CD14-positive monocyte (primary cell): ENCODE measurements around the gene EXOC3L1. TPM values are rescaled to one million over a fixed set of nuclear protein-coding genes. Genes with fewer than 3 reads are reported as not detected.

ENCODE experiments used
- DNase-seq, 3 donors: peaks; one replicate each; pipeline ENCODE4 v3.0.0-alpha.2; 2011 to 2022
- H2AFZ ChIP-seq: 2 replicates; pipeline ENCODE4 v1.6.0; 2012; ENCODE audit warnings: mild to moderate bottlenecking, low read depth, low read length, inconsistent platforms; ENCODE audit not compliant: insufficient read depth, poor library complexity, severe bottlenecking
- H3K27ac ChIP-seq, 2 donors: 1 replicate in 1 of 2; 2 replicates in 1 of 2; pipeline ENCODE4 v1.5.1; 2012 to 2013; ENCODE audit warnings: low read length in 2 of 2, control low read depth in 1 of 2, inconsistent platforms in 1 of 2, low read depth in 1 of 2, mild to moderate bottlenecking in 1 of 2
- H3K27me3 ChIP-seq, 2 donors: one replicate each; pipeline versions ENCODE4 v1.6.0 to v1.6.1; 2011 to 2013; ENCODE audit warnings: low read length in 2 of 2; ENCODE audit not compliant: control insufficient read depth in 2 of 2, insufficient read depth in 2 of 2
- H3K36me3 ChIP-seq, 2 donors: replicated peaks in 1 of 2; 1 replicate in 1 of 2; 2 replicates in 1 of 2; pipeline versions ENCODE4 v1.5.1 to v1.6.1; 2012 to 2013; ENCODE audit warnings: low read length in 2 of 2, control low read depth in 1 of 2, inconsistent platforms in 1 of 2, mild to moderate bottlenecking in 1 of 2; ENCODE audit not compliant: insufficient read depth in 2 of 2, control insufficient read depth in 1 of 2
- H3K4me1 ChIP-seq, 2 donors: 1 replicate in 1 of 2; 2 replicates in 1 of 2; pipeline versions ENCODE4 v1.5.1 to v1.6.1; 2012 to 2013; ENCODE audit warnings: low read length in 2 of 2, control low read depth in 1 of 2, inconsistent platforms in 1 of 2, mild to moderate bottlenecking in 1 of 2, moderate library complexity in 1 of 2; ENCODE audit not compliant: insufficient read depth in 2 of 2, control insufficient read depth in 1 of 2
- H3K4me2 ChIP-seq: replicated peaks from 2 replicates; pipeline ENCODE3; 2012; ENCODE audit warnings: low read length, moderate library complexity, mild to moderate bottlenecking; ENCODE audit not compliant: poor library complexity, severe bottlenecking; ENCODE audit errors: extremely low read depth
- H3K4me3 ChIP-seq, 3 experiments: fragments of 200-600 bp in 1 of 3; sonication (generic) in 1 of 3; replicated peaks in 1 of 3; 1 replicate in 2 of 3; 2 replicates in 1 of 3; pipeline ENCODE4 v1.5.1; 2011 to 2013; ENCODE audit warnings: low read length in 3 of 3, mild to moderate bottlenecking in 3 of 3, control low read depth in 2 of 3, low read depth in 2 of 3, inconsistent platforms in 1 of 3, moderate library complexity in 1 of 3
- H3K79me2 ChIP-seq: 2 replicates; pipeline ENCODE4 v1.6.0; 2012; ENCODE audit warnings: mild to moderate bottlenecking, control low read depth, inconsistent platforms, low read length, moderate library complexity; ENCODE audit not compliant: insufficient read depth
- H3K9ac ChIP-seq: 2 replicates; pipeline ENCODE4 v1.6.0; 2017; ENCODE audit warnings: low read length, mild to moderate bottlenecking; ENCODE audit not compliant: insufficient read depth, poor library complexity, severe bottlenecking
- H3K9me3 ChIP-seq, 2 donors: replicated peaks in 1 of 2; 1 replicate in 1 of 2; 2 replicates in 1 of 2; pipeline versions ENCODE4 v1.5.1 to v1.6.1; 2012 to 2013; ENCODE audit warnings: low read length in 2 of 2, control low read depth in 1 of 2; ENCODE audit not compliant: control insufficient read depth in 1 of 2, insufficient read depth in 1 of 2
- H4K20me1 ChIP-seq: 2 replicates; pipeline ENCODE4 v1.6.0; 2012; ENCODE audit warnings: mild to moderate bottlenecking, low read length, control low read depth, moderate library complexity; ENCODE audit not compliant: insufficient read depth
- H3K27ac Mint-ChIP-seq, 7 donors: one replicate each; pipeline ENCODE4 v1.8.0; 2020; ENCODE audit warnings: mild to moderate bottlenecking in 7 of 7, mixed read lengths in 7 of 7, moderate library complexity in 6 of 7, inconsistent platforms in 2 of 7
- H3K27me3 Mint-ChIP-seq, 3 donors: one replicate each; pipeline ENCODE4 v1.8.0; 2021 to 2022; ENCODE audit warnings: low read depth in 3 of 3, mild to moderate bottlenecking in 3 of 3, mixed read lengths in 3 of 3, moderate library complexity in 3 of 3, inconsistent platforms in 1 of 3
- H3K36me3 Mint-ChIP-seq, 2 donors: one replicate each; pipeline ENCODE4 v1.8.0; 2020; ENCODE audit warnings: mixed read lengths in 2 of 2, inconsistent platforms in 1 of 2, mild to moderate bottlenecking in 1 of 2
- H3K4me1 Mint-ChIP-seq: one replicate; pipeline ENCODE4 v1.8.0; 2020; ENCODE audit warnings: mild to moderate bottlenecking, mixed read lengths
- H3K4me3 Mint-ChIP-seq, 2 donors: one replicate each; pipeline ENCODE4 v1.8.0; 2020; ENCODE audit warnings: mild to moderate bottlenecking in 2 of 2, mixed read lengths in 2 of 2, moderate library complexity in 1 of 2
- H3K9me3 Mint-ChIP-seq, 7 donors: one replicate each; pipeline ENCODE4 v1.8.0; 2020 to 2022; ENCODE audit warnings: mixed read lengths in 7 of 7, mild to moderate bottlenecking in 6 of 7, moderate library complexity in 6 of 7, inconsistent platforms in 2 of 7
- WGBS: methylation state at CpG from one replicate; pipeline ENCODE4 v1.1.5; 2013; ENCODE audit warnings: missing lambda C conversion rate; ENCODE audit not compliant: insufficient coverage; 5-methylcytosine and 5-hydroxymethylcytosine counted together
- intact Hi-C, 2 donors: fragments of 100-400 bp; cut with micrococcal nuclease; formaldehyde crosslinking; loops; one replicate each; pipeline versions ENCODE4 v1.15.0 to v1.15.1; 2023
- polyA plus RNA-seq, 3 donors: library from polyadenylated mRNA; depleted of rRNA in 1 of 3; unstranded in 2 of 3; stranded (reverse) in 1 of 3; fragments of 300-500 nt in 2 of 3; fragments of >200 nt in 1 of 3; fragmentation: Illumina TruSeq in 2 of 3; gene quantifications; 1 replicate in 2 of 3; 2 replicates in 1 of 3; pipeline ENCODE4 v1.2.3, GENCODE V29; 2012 to 2021
- TF ChIP-seq, protein P1 (sequence below): fragments of 200-600 bp; IDR thresholded peaks from one replicate; pipeline ENCODE4 v1.8.0; 2022; ENCODE audit warnings: antibody characterized with exemption, mild to moderate bottlenecking

Gene EXOC3L1
- polyA plus RNA-seq, 3 donors: 2.8 to 3.7 (median 3.0) TPM

DNA sequence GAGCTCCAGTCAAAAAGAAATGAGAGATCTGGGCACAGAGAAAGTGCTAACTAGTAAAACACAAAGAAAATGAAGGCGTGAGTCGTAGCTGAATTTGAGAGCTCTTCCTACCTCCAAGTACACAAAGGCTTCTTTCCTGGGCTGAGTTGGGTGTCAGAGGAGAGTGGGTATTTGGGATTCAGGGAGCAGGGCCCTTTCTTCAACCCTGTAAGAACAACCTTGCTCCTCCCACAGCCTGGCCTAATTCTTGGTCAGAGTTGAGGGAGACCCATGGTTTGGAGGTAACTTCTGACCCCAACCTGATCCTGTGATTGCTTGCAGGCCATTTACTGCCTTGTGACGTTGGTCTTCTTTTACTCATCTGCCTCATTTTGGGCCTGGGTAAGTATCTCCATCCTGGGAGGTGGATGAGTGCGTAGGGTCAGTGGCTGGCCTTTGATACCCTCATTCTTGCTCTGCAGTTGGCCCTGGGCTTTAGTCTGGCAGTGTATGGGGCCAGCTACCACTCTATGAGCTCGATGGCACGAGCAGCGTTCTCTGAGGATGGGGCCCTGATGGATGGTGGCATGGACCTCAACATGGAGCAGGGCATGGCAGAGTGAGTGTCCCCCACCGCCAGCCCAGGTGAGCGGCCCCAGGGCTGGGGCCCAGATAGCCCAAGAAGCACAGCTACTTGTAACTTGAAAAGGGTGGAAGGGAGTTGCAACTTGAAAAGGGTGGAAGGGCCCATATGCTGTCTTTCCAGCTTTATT lies 38.3 kb upstream of the EXOC3L1 start:
- H3K36me3 ChIP-seq: peaks cover 44 to 48% of the 10 kb centered on the region in 2 donors
- peaks cover 17 to 23% of the 10 kb centered on the region in 2 donors for H3K4me1 ChIP-seq
- intact Hi-C loops: loop anchor here (5.0 kb wide), 1 partner anchor 36 kb away; the partner anchor contains the start of genes E2F4 (in 2 of the 2) and EXOC3L1 (in 2 of the 2)
- peaks cover 41% of the 10 kb centered on the region for H4K20me1 ChIP-seq
- H3K9me3 ChIP-seq: no peaks in the 10 kb centered on the region
- H3K9ac ChIP-seq: no peak overlapping the region
- TF ChIP-seq, protein P1, sequence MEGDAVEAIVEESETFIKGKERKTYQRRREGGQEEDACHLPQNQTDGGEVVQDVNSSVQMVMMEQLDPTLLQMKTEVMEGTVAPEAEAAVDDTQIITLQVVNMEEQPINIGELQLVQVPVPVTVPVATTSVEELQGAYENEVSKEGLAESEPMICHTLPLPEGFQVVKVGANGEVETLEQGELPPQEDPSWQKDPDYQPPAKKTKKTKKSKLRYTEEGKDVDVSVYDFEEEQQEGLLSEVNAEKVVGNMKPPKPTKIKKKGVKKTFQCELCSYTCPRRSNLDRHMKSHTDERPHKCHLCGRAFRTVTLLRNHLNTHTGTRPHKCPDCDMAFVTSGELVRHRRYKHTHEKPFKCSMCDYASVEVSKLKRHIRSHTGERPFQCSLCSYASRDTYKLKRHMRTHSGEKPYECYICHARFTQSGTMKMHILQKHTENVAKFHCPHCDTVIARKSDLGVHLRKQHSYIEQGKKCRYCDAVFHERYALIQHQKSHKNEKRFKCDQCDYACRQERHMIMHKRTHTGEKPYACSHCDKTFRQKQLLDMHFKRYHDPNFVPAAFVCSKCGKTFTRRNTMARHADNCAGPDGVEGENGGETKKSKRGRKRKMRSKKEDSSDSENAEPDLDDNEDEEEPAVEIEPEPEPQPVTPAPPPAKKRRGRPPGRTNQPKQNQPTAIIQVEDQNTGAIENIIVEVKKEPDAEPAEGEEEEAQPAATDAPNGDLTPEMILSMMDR: no peak
- no peak for DNase-seq
- peaks cover 28% of the 10 kb centered on the region for H3K79me2 ChIP-seq
- peaks cover 0 to 3% (median 0%) of the 10 kb centered on the region in 7 donors for H3K9me3 Mint-ChIP-seq
- H3K27ac Mint-ChIP-seq: peak overlapping the region in 6 of 7 donors; percentile 90 to 99 (median 96)
- H3K36me3 Mint-ChIP-seq: peaks cover 39 to 48% of the 10 kb centered on the region in 2 donors
- peak overlapping the region in 1 of 3 experiments; percentile 99 for H3K4me3 ChIP-seq
- no peak overlapping the region for H2AFZ ChIP-seq
- WGBS: 90% methylated on average over 4 of the region's 9 CpGs
- H3K4me3 Mint-ChIP-seq: peak overlapping the region in 1 of 2 donors; percentile 96
- H3K4me1 Mint-ChIP-seq: peaks cover 26% of the 10 kb centered on the region
- peaks cover 0 to 1% (median 0%) of the 10 kb centered on the region in 3 donors for H3K27me3 Mint-ChIP-seq
- no peaks in the 10 kb centered on the region for H3K27me3 ChIP-seq
- H3K4me2 ChIP-seq: peak overlapping the region; percentile 97
- peak overlapping the region in 1 of 2 donors; percentile 92 for H3K27ac ChIP-seq

DNA sequence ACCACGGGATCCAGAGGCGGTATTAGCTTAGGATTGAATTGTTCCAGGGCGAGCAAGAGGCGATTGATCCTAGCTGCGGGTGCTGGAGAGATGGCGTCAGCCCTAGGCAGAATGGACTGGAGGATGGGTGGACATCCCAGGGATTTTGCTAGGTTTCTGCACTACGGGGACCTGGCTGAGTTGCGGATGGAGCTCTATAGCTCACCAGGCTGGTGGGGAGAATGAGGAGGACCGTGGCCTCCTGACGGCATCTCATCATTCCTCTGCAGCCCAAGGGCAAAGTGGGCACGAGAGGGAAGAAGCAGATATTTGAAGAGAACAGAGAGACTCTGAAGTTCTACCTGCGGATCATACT lies 37.6 kb upstream of the EXOC3L1 start:
- TF ChIP-seq, protein P1: no peak
- 8% methylated on average over 9 of the region's 12 CpGs for WGBS
- H3K4me3 ChIP-seq: peak overlapping the region; percentile 74 to 99 (median 92)
- peaks cover 0 to 3% (median 1%) of the 10 kb centered on the region in 7 donors for H3K9me3 Mint-ChIP-seq
- peaks cover 0 to 1% (median 0%) of the 10 kb centered on the region in 3 donors for H3K27me3 Mint-ChIP-seq
- H3K27ac Mint-ChIP-seq: peak overlapping the region; percentile 90 to 99 (median 96)
- peak overlapping the region; percentile 84 for H2AFZ ChIP-seq
- no peak for DNase-seq
- H3K4me1 Mint-ChIP-seq: peaks cover 26% of the 10 kb centered on the region
- peaks cover 43 to 44% of the 10 kb centered on the region in 2 donors for H3K36me3 ChIP-seq
- peaks cover 41% of the 10 kb centered on the region for H4K20me1 ChIP-seq
- H3K36me3 Mint-ChIP-seq: peaks cover 36 to 43% of the 10 kb centered on the region in 2 donors
- peak overlapping the region; percentile 87 for H3K9ac ChIP-seq
- no peaks in the 10 kb centered on the region for H3K9me3 ChIP-seq
- no peaks in the 10 kb centered on the region for H3K27me3 ChIP-seq
- intact Hi-C loops: loop anchor here (1.0 to 5.0 kb wide), 3 partner anchors 16 to 35 kb away; partner anchors contain the start of genes E2F4 (in 2 of the 2), EXOC3L1 (in 2 of the 2) and FHOD1 (in 1 of the 2)
- H3K4me2 ChIP-seq: peak overlapping the region; percentile 97
- H3K4me1 ChIP-seq: peaks cover 17 to 23% of the 10 kb centered on the region in 2 donors
- peaks cover 28% of the 10 kb centered on the region for H3K79me2 ChIP-seq
- peak overlapping the region; percentile 95 to 96 for H3K4me3 Mint-ChIP-seq
- H3K27ac ChIP-seq: peak overlapping the region; percentile 58 to 92
